Right hindlimb (tissue), 1 donor: ENCODE data around the gene NTM.
"Not testable (repeated sequence)": the region's sequence is repeated elsewhere in the genome, so short reads cannot be mapped to it uniquely, and the experiment has no call there.

Source experiments
- DNase-seq: peaks from one replicate; pipeline ENCODE4 v3.0.0-alpha.2; 2018

The NTM gene

GRCh38 chr11:131424257-131424876 is 54.0 kb downstream of the NTM start:
- not testable (repeated sequence) for DNase-seq

GRCh38 chr11:131425285-131425684 is 54.9 kb downstream of the NTM start:
- DNase-seq = no peak

GRCh38 chr11:131428853-131429252 is 58.4 kb downstream of the NTM start:
- no peak for DNase-seq

GRCh38 chr11:131430473-131431208 is 60.2 kb downstream of the NTM start:
- no peak for DNase-seq

GRCh38 chr11:131441051-131441810 is 70.8 kb downstream of the NTM start:
- no peak for DNase-seq

- DNase-seq = no peak
These were observed 76.3 kb downstream of the NTM start for GRCh38 chr11:131446590-131447275.

- no peak for DNase-seq
These were observed 76.9 kb downstream of the NTM start for GRCh38 chr11:131447277-131447815.

GRCh38 chr11:131447898-131448297 is 77.5 kb downstream of the NTM start:
- no peak for DNase-seq

GRCh38 chr11:131449036-131450019 is 78.9 kb downstream of the NTM start:
- no peak for DNase-seq

GRCh38 chr11:131454490-131454889 is 84.1 kb downstream of the NTM start:
- no peak for DNase-seq

- DNase-seq = no peak
These were observed 84.6 kb downstream of the NTM start for GRCh38 chr11:131454989-131455388.

- no peak for DNase-seq
These were observed 85.7 kb downstream of the NTM start for GRCh38 chr11:131455843-131456704.

- DNase-seq = no peak
These were observed 86.7 kb downstream of the NTM start for GRCh38 chr11:131457163-131457562.

GRCh38 chr11:131458421-131458820 is 88.0 kb downstream of the NTM start:
- no peak for DNase-seq

- DNase-seq = no peak
These were observed 90.5 kb downstream of the NTM start for GRCh38 chr11:131460931-131461330.

GRCh38 chr11:131462622-131463021 is 92.2 kb downstream of the NTM start:
- DNase-seq = no peak

- no peak for DNase-seq
These were observed 92.7 kb downstream of the NTM start for GRCh38 chr11:131463162-131463561.

GRCh38 chr11:131463649-131464425 is 93.4 kb downstream of the NTM start:
- DNase-seq = no peak

GRCh38 chr11:131464461-131464860 is 94.0 kb downstream of the NTM start:
- no peak for DNase-seq

- DNase-seq = no peak
These were observed 94.6 kb downstream of the NTM start for GRCh38 chr11:131465039-131465438.
